ENCODE measurements around the gene GSTP1. TPM values are rescaled to one million over a fixed set of nuclear protein-coding genes. Genes with fewer than 3 reads are reported as not detected.

Gene GSTP1
- total RNA-seq, 2 experiments from 2014 or later = 195 to 198 TPM

- ChIA-PET POLR2A (interaction anchor here (2.1 kb wide), 1 partner anchor 21 kb away, joined by 11 read pairs; the partner anchor contains the start of gene NUDT8), CTCF (interaction anchor here (1.6 kb wide), 1 partner anchor 22 kb away, joined by 6 read pairs; the partner anchor contains the start of gene NUDT8)
- Mint-ChIP-seq H3K27ac (peak overlapping the region; percentile 79), H3K36me3 (ENCODE audit: low read depth) (peaks cover 34% of the 10 kb centered on the region), H3K27me3 (peaks cover 6% of the 10 kb centered on the region), H3K4me1 (peaks cover 24% of the 10 kb centered on the region), H3K4me3 (peak overlapping the region; percentile 81), H3K9me3 (no peaks in the 10 kb centered on the region)
- no peak for DNase-seq
Measured at GRCh38 chr11:67607507-67607906, 23.9 kb downstream of the GSTP1 start.

GRCh38 chr11:67608486-67608885, 24.9 kb downstream of the GSTP1 start:
- Mint-ChIP-seq H3K27me3 (no peaks in the 10 kb centered on the region), H3K27ac (no peak overlapping the region), H3K36me3 (ENCODE audit: low read depth) (peaks cover 39% of the 10 kb centered on the region), H3K9me3 (no peaks in the 10 kb centered on the region), H3K4me1 (peaks cover 32% of the 10 kb centered on the region), H3K4me3 (peak overlapping the region; percentile 81)
- ChIA-PET POLR2A (interaction anchor here (0.9 to 2.1 kb wide), 2 partner anchors 20 to 26 kb away, joined by 3 to 11 read pairs; partner anchors contain the start of gene NUDT8), CTCF (interaction anchor here (1.4 to 1.6 kb wide), 2 partner anchors 21 to 24 kb away, joined by 3 to 6 read pairs; partner anchors contain the start of genes GSTP1 and NUDT8)
- DNase-seq = no peak

GRCh38 chr11:67609316-67609715, 25.7 kb downstream of the GSTP1 start:
- peaks cover 40% of the 10 kb centered on the region for H3K4me1 Mint-ChIP-seq

GRCh38 chr11:67610302-67610868, 26.8 kb downstream of the GSTP1 start:
- ChIA-PET POLR2A (no interaction called here), CTCF (no interaction called here)
- peak overlapping the region; percentile 34 for H3K27ac Mint-ChIP-seq
- H3K4me1 Mint-ChIP-seq = peaks cover 51% of the 10 kb centered on the region
- H3K36me3 Mint-ChIP-seq (ENCODE audit: low read depth) = peaks cover 43% of the 10 kb centered on the region
- H3K9me3 Mint-ChIP-seq = no peaks in the 10 kb centered on the region
- H3K4me3 Mint-ChIP-seq = no peak overlapping the region
- DNase-seq = no peak
- no peaks in the 10 kb centered on the region for H3K27me3 Mint-ChIP-seq

More at GRCh38 chr11:67609316-67609715, 25.7 kb downstream of the GSTP1 start:
- CTCF ChIA-PET = interaction anchor here (1.4 kb wide), 1 partner anchor 25 kb away, joined by 3 read pairs; the partner anchor contains the start of gene GSTP1
- POLR2A ChIA-PET = no interaction called here
- Mint-ChIP-seq H3K9me3 (no peaks in the 10 kb centered on the region), H3K27me3 (no peaks in the 10 kb centered on the region), H3K27ac (no peak overlapping the region), H3K36me3 (ENCODE audit: low read depth) (peaks cover 43% of the 10 kb centered on the region), H3K4me3 (peak overlapping the region; percentile 17)
- no peak for DNase-seq

- POLR2A ChIA-PET = no interaction called here
- no peaks in the 10 kb centered on the region for H3K9me3 Mint-ChIP-seq
- H3K27me3 Mint-ChIP-seq = no peaks in the 10 kb centered on the region
- peaks cover 43% of the 10 kb centered on the region for H3K36me3 Mint-ChIP-seq (ENCODE audit: low read depth)
- DNase-seq = no peak
- no peak overlapping the region for H3K4me3 Mint-ChIP-seq
- peaks cover 48% of the 10 kb centered on the region for H3K4me1 Mint-ChIP-seq
- CTCF ChIA-PET = no interaction called here
- no peak overlapping the region for H3K27ac Mint-ChIP-seq
Measured at GRCh38 chr11:67611165-67611564, 27.6 kb downstream of the GSTP1 start.

- Mint-ChIP-seq H3K27ac (peak overlapping the region; percentile 96), H3K4me3 (no peak overlapping the region), H3K4me1 (peaks cover 49% of the 10 kb centered on the region), H3K27me3 (no peaks in the 10 kb centered on the region), H3K9me3 (no peaks in the 10 kb centered on the region), H3K36me3 (ENCODE audit: low read depth) (peaks cover 43% of the 10 kb centered on the region)
- DNase-seq = no peak
- ChIA-PET POLR2A (interaction anchor here (1.6 to 3.8 kb wide), 4 partner anchors 19 to 258 kb away, joined by 6 to 38 read pairs (median 10); partner anchors contain the start of genes ACY3, NUDT8 and POLD4), CTCF (interaction anchor here (4.0 kb wide), 1 partner anchor 18 kb away, joined by 57 read pairs; the partner anchor contains the start of gene NUDT8)
Measured at GRCh38 chr11:67611704-67612587, 28.3 kb downstream of the GSTP1 start.

- peaks cover 43% of the 10 kb centered on the region for H3K36me3 Mint-ChIP-seq (ENCODE audit: low read depth)
Measured at GRCh38 chr11:67612751-67613150, 29.1 kb downstream of the GSTP1 start.

GRCh38 chr11:67613313-67613959, 29.8 kb downstream of the GSTP1 start:
- H3K27ac Mint-ChIP-seq = peak overlapping the region; percentile 96
- peaks cover 41% of the 10 kb centered on the region for H3K36me3 Mint-ChIP-seq (ENCODE audit: low read depth)
- no peaks in the 10 kb centered on the region for H3K9me3 Mint-ChIP-seq
- ChIA-PET POLR2A (interaction anchor here (1.4 to 3.8 kb wide), 9 partner anchors 13 to 260 kb away, joined by 4 to 38 read pairs (median 6); partner anchors contain the start of genes ACY3, CDK2AP2, GSTP1 and NUDT8), CTCF (interaction anchor here (1.0 to 4.0 kb wide), 13 partner anchors 11 to 296 kb away, joined by 3 to 57 read pairs (median 4); partner anchors contain the start of genes ACY3, GSTP1 and NUDT8)
- H3K4me3 Mint-ChIP-seq = peak overlapping the region; percentile 71
- H3K4me1 Mint-ChIP-seq = peaks cover 40% of the 10 kb centered on the region
- peaks cover 3% of the 10 kb centered on the region for H3K27me3 Mint-ChIP-seq
- DNase-seq = no peak

More at GRCh38 chr11:67612751-67613150, 29.1 kb downstream of the GSTP1 start:
- CTCF ChIA-PET = interaction anchor here (4.0 kb wide), 1 partner anchor 17 kb away, joined by 57 read pairs; the partner anchor contains the start of gene NUDT8
- Mint-ChIP-seq H3K4me1 (peaks cover 46% of the 10 kb centered on the region), H3K27me3 (no peaks in the 10 kb centered on the region), H3K9me3 (no peaks in the 10 kb centered on the region), H3K27ac (peak overlapping the region; percentile 96), H3K4me3 (no peak overlapping the region)
- POLR2A ChIA-PET = interaction anchor here (1.5 to 3.8 kb wide), 7 partner anchors 14 to 259 kb away, joined by 4 to 38 read pairs (median 6); partner anchors contain the start of genes ACY3, CDK2AP2, GSTP1 and NUDT8
- no peak for DNase-seq

GRCh38 chr11:67613960-67614715, 30.5 kb downstream of the GSTP1 start:
- ChIA-PET POLR2A (interaction anchor here (0.6 to 3.8 kb wide), 16 partner anchors 8 to 261 kb away, joined by 3 to 38 read pairs (median 4); partner anchors contain the start of genes ACY3, CDK2AP2, GSTP1 and NUDT8), CTCF (interaction anchor here (0.6 to 4.0 kb wide), 19 partner anchors 8 to 297 kb away, joined by 3 to 57 read pairs (median 4); partner anchors contain the start of genes ACY3, GSTP1 and NUDT8)
- peaks cover 34% of the 10 kb centered on the region for H3K36me3 Mint-ChIP-seq (ENCODE audit: low read depth)

GRCh38 chr11:67614730-67615714, 31.4 kb downstream of the GSTP1 start:
- Mint-ChIP-seq H3K4me1 (peaks cover 35% of the 10 kb centered on the region), H3K36me3 (ENCODE audit: low read depth) (peaks cover 28% of the 10 kb centered on the region), H3K27me3 (peaks cover 3% of the 10 kb centered on the region), H3K9me3 (no peaks in the 10 kb centered on the region), H3K4me3 (peak overlapping the region; percentile 71), H3K27ac (peak overlapping the region; percentile 96)
- DNase-seq = peak; percentile 75
- POLR2A ChIA-PET = interaction anchor here (0.6 to 3.8 kb wide), 13 partner anchors 9 to 262 kb away, joined by 3 to 38 read pairs (median 4); partner anchors contain the start of genes ACY3, NUDT8, POLD4 and PPP1CA
- CTCF ChIA-PET = interaction anchor here (0.6 to 4.0 kb wide), 21 partner anchors 8 to 298 kb away, joined by 3 to 57 read pairs (median 4); partner anchors contain the start of genes ACY3, GSTP1 and NUDT8

More at GRCh38 chr11:67613960-67614715, 30.5 kb downstream of the GSTP1 start:
- peak overlapping the region; percentile 71 for H3K4me3 Mint-ChIP-seq
- no peaks in the 10 kb centered on the region for H3K9me3 Mint-ChIP-seq
- DNase-seq = peak; percentile 90
- H3K4me1 Mint-ChIP-seq = peaks cover 36% of the 10 kb centered on the region
- peak overlapping the region; percentile 96 for H3K27ac Mint-ChIP-seq
- H3K27me3 Mint-ChIP-seq = peaks cover 3% of the 10 kb centered on the region
